ENCODE measurements around the gene ABCA4.

The ABCA4 gene

GRCh38 chr1:94024104-94024792 is 96.7 kb downstream of the ABCA4 start:
- DNase-seq, result no peak

DNA sequence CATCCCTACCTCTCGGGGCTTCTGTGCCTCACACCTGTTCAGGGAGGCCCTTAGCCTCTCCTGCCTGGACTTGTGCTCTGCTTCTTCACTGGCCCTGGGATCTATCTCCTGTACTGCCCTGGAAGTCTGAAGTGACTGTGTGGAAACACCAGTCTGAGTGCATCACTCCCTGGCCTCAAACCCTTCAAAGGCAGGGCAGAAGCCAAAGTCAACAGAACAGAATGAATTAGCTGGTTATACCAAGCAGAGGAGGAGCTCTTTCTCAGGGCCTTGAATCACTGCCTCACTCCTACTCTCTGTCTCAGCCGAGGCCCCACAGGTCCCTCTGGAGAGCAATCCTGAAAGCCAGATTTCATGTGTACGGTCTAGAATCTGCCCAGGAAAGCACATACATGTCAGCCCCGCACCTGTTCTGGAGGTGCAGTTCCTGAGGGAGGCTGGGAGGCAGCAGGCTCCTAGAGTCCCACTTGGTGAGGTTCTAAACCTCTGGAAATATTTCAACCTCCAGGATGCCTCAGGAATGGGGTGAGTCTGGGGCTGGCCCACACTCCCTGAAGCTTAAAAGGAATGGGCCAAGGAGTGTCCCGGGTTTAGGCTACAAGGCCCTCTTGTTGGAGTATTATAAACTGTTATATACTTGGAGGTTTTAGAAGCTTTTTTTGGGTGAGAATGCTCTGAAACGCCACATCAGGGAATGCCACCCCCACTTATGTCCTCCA is 98.3 kb downstream of the ABCA4 start:
- DNase-seq, result no peak

DNA sequence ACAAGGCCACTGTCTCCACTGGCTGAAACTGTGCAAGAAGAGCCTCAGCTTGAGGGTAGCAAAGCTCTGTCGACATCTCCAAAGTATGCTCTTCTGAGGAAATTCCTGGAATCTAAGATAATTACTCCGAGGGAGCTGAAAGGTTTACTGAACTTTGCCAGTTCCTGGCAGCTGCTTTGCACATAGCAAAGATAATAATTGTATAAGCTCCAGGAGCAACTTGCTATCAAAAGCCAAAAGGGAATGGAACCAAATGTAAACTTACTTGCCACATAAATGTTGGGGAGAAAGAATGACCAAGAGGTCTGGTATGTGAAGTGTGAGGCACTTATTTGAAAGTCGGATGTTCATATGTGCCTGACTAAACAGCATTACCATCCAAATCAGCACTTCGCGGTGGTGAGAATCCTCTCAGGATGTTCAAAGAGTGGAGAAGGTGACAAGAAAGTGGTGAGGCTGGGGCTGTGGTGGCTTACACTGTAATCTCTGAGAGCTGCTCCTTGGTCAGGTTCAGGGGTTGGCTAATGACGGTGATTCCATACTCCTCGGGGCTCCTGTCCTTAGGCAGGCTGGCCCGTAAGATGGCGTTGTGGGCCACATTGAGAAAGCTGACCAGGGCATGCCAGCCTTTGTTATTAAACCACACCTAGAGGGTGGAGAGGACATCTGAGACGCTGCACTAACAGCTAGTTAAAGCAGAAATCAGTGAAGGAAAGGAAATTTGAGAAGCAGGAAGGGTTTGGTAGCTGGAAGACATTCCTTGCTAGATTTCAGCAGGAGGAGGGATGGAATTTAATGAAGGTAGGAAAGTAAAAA is 100.0 kb downstream of the ABCA4 start:
- DNase-seq, result no peak

- no peak for DNase-seq
Observed at GRCh38 chr1:94019327-94019726, 101.6 kb downstream of the ABCA4 start.

DNA sequence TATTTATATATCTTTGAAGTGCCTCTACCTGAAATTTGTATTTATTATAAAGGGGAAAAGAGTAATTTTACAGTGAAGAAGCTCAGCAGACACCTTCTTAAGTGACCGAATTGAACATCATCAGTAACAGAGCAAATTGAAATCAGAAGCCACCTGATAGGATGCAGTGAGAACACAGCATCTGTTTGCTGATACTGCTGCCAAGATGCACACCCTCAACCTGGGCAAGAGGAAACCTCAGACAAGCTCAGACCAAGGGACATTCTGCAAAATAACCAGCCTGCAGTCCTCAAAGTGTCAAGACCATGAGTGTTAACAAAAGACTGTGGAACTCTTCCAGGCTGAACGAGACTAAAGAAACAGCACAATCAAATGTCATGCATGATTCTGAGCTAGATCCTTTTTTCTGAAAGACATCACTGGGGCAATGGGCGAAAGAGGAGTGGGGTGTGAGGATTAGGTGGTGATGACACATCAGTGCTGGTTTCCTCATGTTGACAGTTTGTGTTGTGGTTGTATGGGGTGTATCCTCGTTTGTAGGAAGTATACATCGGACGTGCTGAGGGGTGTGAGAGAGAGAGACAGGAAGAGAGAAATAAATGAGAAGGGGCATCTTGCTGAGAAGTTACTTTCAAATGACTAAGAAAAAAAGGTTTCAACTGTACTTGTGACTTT is 103.7 kb downstream of the ABCA4 start:
- no peak for DNase-seq

GRCh38 chr1:94015489-94015817 is 105.5 kb downstream of the ABCA4 start:
- DNase-seq, result no peak

GRCh38 chr1:94014635-94015488 is 106.1 kb downstream of the ABCA4 start:
- no peak for DNase-seq

DNA sequence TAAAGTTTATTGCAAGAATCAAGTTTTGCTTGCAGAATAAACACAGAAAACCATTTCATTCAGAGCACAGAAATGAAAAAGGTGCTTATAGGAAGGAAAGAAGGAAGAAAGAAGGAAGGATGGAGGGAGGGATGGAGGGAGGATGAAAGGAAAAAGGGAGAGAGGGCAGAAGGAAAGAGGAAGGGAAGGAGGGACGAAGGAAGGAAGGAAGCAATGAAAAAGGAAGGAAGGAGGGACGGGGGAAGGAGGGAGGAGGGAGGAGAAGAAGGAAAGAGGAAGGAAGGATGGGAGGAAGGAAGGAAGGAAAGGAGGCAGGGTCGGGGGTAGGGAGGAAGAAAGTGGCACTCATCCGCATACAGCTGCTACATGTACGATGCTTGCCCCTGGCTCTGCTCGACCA is 106.9 kb downstream of the ABCA4 start:
- no peak for DNase-seq

GRCh38 chr1:94013367-94013878 is 107.5 kb downstream of the ABCA4 start:
- no peak for DNase-seq

DNA sequence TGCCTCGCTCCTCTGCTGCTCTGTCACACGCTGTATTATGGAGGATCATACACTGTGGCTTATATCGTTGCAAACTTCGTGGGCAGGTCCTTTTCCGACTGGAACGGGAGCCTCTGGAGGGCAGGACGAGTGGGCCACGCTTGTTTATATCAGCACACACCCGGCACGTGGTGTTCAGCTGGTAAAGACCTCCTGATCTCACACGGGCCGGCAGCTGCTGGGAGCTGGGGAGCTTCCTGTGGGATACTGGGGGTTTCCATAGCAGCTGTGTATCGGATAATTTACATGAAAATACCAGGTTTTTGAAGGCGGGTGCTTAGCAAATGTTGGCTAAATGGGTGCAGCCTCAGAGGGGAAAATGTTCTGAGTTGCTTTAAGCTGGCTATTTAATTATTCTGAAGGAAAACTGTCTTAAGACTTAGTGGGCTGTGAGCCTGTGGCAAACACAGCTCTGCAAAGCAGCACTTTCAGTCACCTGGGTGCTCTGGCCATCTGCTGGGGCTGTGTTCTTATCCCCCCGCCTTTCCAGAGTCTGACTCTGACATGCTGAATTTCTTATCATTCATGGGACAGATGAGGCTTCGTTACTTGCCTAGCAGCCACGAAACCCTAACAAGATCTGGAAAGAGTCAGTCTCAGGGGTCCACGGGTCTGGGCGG is 108.1 kb downstream of the ABCA4 start:
- DNase-seq, result no peak

GRCh38 chr1:94011709-94012595 is 109.0 kb downstream of the ABCA4 start:
- DNase-seq, result no peak

- no peak for DNase-seq
Observed at GRCh38 chr1:94011129-94011528, 109.8 kb downstream of the ABCA4 start.

DNA sequence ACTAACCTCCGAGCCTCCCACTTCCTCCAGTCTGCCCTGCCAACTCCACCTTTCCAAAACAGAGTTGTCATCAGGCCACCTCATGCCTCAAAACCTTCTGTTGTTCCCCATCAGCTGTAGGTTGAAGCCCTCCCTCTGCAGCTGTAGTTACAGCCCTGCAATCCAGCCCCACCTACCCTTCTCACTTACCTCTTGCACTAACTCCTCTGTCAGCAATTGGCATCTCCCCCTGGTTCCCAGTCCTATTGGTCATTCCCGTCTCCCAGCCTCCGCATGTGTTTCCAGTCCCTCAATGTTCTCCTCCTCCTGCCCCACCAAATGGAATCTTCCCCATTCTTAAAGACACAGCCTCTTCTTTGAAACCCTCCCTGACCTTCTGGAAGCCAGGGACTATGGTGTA is 111.6 kb downstream of the ABCA4 start:
- no peak for DNase-seq

- no peak for DNase-seq
Observed at GRCh38 chr1:94006604-94007003, 114.3 kb downstream of the ABCA4 start.

- no peak for DNase-seq
Observed at GRCh38 chr1:94004924-94005323, 116.0 kb downstream of the ABCA4 start.

- DNase-seq, result no peak
Observed at GRCh38 chr1:94002046-94002787, 118.7 kb downstream of the ABCA4 start.

DNA sequence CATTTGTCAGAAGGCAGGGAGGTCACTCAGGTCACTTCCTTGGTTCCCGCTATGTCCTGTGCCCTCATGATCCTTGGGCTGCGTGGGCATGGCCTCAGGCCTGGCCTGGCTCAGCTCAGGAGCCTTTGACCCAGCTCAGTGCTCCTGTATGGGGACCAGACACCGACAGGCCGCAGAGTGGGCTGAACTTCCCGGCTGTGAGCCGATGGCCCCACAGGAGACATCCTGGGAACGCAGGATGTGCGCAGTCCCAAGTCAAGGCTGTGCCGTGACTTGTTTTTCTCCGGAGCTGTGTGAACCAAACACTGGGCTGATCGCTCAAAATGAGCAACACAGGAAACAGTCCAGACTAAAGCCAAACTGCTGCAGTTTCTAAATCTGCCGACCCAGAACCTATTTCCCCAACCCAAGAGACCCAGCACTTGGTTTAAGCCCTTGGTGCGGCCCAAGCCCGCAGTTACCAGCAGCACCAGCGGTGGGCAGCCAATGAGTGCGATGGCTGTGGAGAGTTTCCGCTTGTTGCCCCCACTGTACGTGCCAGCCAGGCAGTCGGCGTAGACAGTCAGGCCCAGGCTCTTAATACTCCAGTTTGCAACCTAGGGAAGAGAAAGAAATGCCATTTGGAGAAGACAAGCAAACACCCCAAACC is 119.4 kb downstream of the ABCA4 start:
- DNase-seq, result no peak

DNA sequence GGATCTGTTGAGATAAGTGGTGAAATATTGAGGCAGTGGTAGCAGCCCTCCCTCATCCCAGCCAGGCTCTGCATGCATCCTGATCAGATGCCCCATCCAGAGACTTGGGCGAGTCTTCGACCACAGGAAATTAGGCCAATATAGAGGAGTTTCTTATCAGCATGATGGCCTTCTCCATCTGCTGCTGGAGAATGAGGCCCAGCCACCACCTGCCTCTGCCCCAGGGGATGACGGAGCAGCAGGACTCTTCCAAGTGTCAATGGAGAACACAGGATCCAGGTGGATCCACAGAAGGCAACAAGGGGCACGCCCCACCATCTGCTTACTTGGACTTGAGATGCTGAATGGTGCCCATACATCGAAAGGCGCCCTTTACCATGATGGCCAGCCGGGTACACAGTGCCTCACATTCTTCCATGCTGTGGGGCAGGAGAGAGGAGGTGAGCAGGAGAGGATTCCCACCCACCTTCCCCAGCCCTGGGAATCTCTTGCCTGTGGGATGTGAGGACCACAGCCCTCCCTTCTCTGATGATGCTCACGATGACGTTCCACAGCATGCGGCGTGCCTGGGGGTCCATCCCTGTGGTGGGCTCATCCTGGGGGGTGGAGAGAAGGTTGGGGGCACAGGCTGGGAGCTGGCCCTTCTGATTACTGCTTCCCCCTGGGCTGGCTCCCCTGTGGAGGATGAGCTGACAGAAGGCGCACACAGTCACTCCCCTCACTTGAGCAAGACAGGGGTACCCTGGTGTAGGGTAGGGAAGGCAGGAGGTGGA is 120.3 kb downstream of the ABCA4 start:
- DNase-seq, result no peak
